OCI-LY7 (cell line): Measurements from ENCODE around the gene DSCAM. TPM values are rescaled to one million over a fixed set of nuclear protein-coding genes. Genes with fewer than 3 reads are reported as not detected.

Experiments used
- BruUV-seq: library from RNA; stranded (reverse); fragments of 400-500 nt; replicated peaks from 2 replicates; lab custom pipeline; 2021; lab: Mats Ljungman, UMichigan
- CTCF ChIA-PET: fragments of 300-600 bp; sonication (Branson Sonifier 250); formaldehyde crosslinking; loops from one replicate; lab custom pipeline; 2022; ENCODE audit warnings: antibody characterized with exemption; ENCODE audit not compliant: unreplicated experiment; lab: Charles Lee
- POLR2A ChIA-PET: fragments of 300-600 bp; sonication (Branson Sonifier 250); formaldehyde crosslinking; loops from one replicate; lab custom pipeline; 2022; ENCODE audit warnings: antibody characterized with exemption; lab: Charles Lee
- DNase-seq: peaks from one replicate; pipeline ENCODE4 v3.0.0-alpha.2; 2015; ENCODE audit warnings: low spot score
- H2AFZ ChIP-seq: fragments of 200-600 bp; sonication (generic), shearing (Covaris generic); 2 replicates; pipeline ENCODE4 v1.6.1; 2014; ENCODE audit warnings: mild to moderate bottlenecking, antibody characterized with exemption, low read length, moderate library complexity
- H3K27ac ChIP-seq: fragments of 200-600 bp; sonication (generic); 2 replicates; pipeline ENCODE4 v1.5.1; 2014; ENCODE audit warnings: mixed run types, low read depth, mild to moderate bottlenecking, moderate library complexity, low read length, inconsistent platforms; ENCODE audit not compliant: poor library complexity, severe bottlenecking
- H3K36me3 ChIP-seq: fragments of 200-600 bp; sonication (generic); 2 replicates; pipeline ENCODE4 v1.6.1; 2014; ENCODE audit warnings: mild to moderate bottlenecking, antibody characterized with exemption, low read length, moderate library complexity, mixed read lengths; ENCODE audit not compliant: insufficient read depth
- H3K4me1 ChIP-seq: fragments of 200-600 bp; sonication (generic); 2 replicates; pipeline ENCODE4 v1.5.1; 2014; ENCODE audit warnings: mild to moderate bottlenecking, low read length; ENCODE audit not compliant: insufficient read depth, poor library complexity, severe bottlenecking
- H3K4me2 ChIP-seq: fragments of 200-600 bp; sonication (generic); 2 replicates; pipeline ENCODE4 v1.6.1; 2014; ENCODE audit warnings: mild to moderate bottlenecking, low read length
- H3K4me3 ChIP-seq: fragments of 200-600 bp; sonication (generic); 2 replicates; pipeline ENCODE4 v1.5.1; 2014; ENCODE audit warnings: mild to moderate bottlenecking, low read depth, low read length; ENCODE audit not compliant: poor library complexity, severe bottlenecking
- H3K79me2 ChIP-seq: fragments of 200-600 bp; sonication (generic); 2 replicates; pipeline ENCODE4 v1.6.1; 2016; ENCODE audit warnings: low read depth, mild to moderate bottlenecking, low read length, moderate library complexity, mixed read lengths; ENCODE audit not compliant: insufficient read depth
- H3K9me2 ChIP-seq: fragments of 200-600 bp; sonication (generic); 2 replicates; pipeline ENCODE4 v1.6.1; 2016; ENCODE audit warnings: mild to moderate bottlenecking, low read length, mixed read lengths; ENCODE audit not compliant: insufficient read depth
- H3K9me3 ChIP-seq: fragments of 200-600 bp; sonication (generic); 2 replicates; pipeline ENCODE4 v1.6.1; 2014; ENCODE audit warnings: mild to moderate bottlenecking, mixed run types, low read length, mixed read lengths
- H4K20me1 ChIP-seq: fragments of 200-600 bp; sonication (generic); 2 replicates; pipeline ENCODE4 v1.6.1; 2014; ENCODE audit warnings: mild to moderate bottlenecking, antibody characterized with exemption, low read length, moderate library complexity, mixed read lengths; ENCODE audit not compliant: insufficient read depth
- CTCF ChIP-seq: fragments of 200-600 bp; sonication (generic); conservative IDR thresholded peaks from 2 replicates; pipeline ENCODE4 v1.5.1; 2014; ENCODE audit warnings: mild to moderate bottlenecking, antibody characterized with exemption, low read length, moderate library complexity, mixed read lengths
- EZH2phosphoT487 ChIP-seq: fragments of 200-600 bp; sonication (generic); IDR thresholded peaks from 2 replicates; pipeline ENCODE4 v1.6.1; 2018; ENCODE audit warnings: low read depth, borderline replicate concordance, mild to moderate bottlenecking, mixed run types, antibody characterized with exemption, low read length, moderate library complexity, mixed read lengths
- intact Hi-C: fragments of 100-400 bp; cut with micrococcal nuclease; formaldehyde crosslinking; loops from one replicate; pipeline ENCODE4 v1.10.0; 2022; ENCODE audit not compliant: unreplicated experiment
- total RNA-seq, 2 experiments: library from RNA; depleted of rRNA in 1 of 2; stranded (reverse); fragments of >200 nt in 1 of 2; shearing (Covaris generic) in 1 of 2; gene quantifications; 2 replicates each; pipeline ENCODE4 v1.2.3, GENCODE V29; 2014 to 2022

Gene DSCAM
- total RNA-seq, 2 experiments from 2014 or later = not detected

GRCh38 chr21:40754466-40754865 lies 92.5 kb downstream of the DSCAM start:
- H3K4me1 ChIP-seq = no peaks in the 10 kb centered on the region
- no peaks in the 10 kb centered on the region for H3K9me2 ChIP-seq
- no peak overlapping the region for H2AFZ ChIP-seq
- H3K36me3 ChIP-seq = no peaks in the 10 kb centered on the region
- BruUV-seq = no TSS peak
- DNase-seq = no peak
- CTCF ChIA-PET = no interaction called here
- no peaks in the 10 kb centered on the region for H4K20me1 ChIP-seq
- no peak overlapping the region for H3K4me2 ChIP-seq
- POLR2A ChIA-PET = interaction anchor here (0.7 kb wide), 1 partner anchor 924 kb away, joined by 3 read pairs; no protein-coding TSS in a partner anchor
- intact Hi-C loops = no loop called here
- no peak for TF ChIP-seq CTCF
- TF ChIP-seq EZH2phosphoT487 = no peak
- H3K9me3 ChIP-seq = no peaks in the 10 kb centered on the region
- no peak overlapping the region for H3K4me3 ChIP-seq
- no peak overlapping the region for H3K27ac ChIP-seq
- H3K79me2 ChIP-seq = no peaks in the 10 kb centered on the region

GRCh38 chr21:40753756-40754155 lies 93.2 kb downstream of the DSCAM start:
- Histone ChIP-seq H3K9me2 (no peaks in the 10 kb centered on the region), H3K27ac (no peak overlapping the region), H4K20me1 (no peaks in the 10 kb centered on the region), H3K9me3 (0 out of 2 replicates have a peak, but pooled peaks cover 3% of the 10 kb centered on the region), H3K4me2 (no peak overlapping the region), H2AFZ (no peak overlapping the region), H3K4me3 (no peak overlapping the region), H3K4me1 (no peaks in the 10 kb centered on the region), H3K79me2 (no peaks in the 10 kb centered on the region), H3K36me3 (no peaks in the 10 kb centered on the region)
- TF ChIP-seq CTCF (no peak), EZH2phosphoT487 (no peak)
- DNase-seq = no peak
- intact Hi-C loops = no loop called here
- ChIA-PET CTCF (no interaction called here), POLR2A (no interaction called here)
- BruUV-seq = no TSS peak

GRCh38 chr21:40752125-40752524 lies 94.8 kb downstream of the DSCAM start:
- H2AFZ ChIP-seq = no peak overlapping the region
- no peaks in the 10 kb centered on the region for H3K79me2 ChIP-seq
- no TSS peak for BruUV-seq
- CTCF ChIA-PET = no interaction called here
- H3K4me3 ChIP-seq = no peak overlapping the region
- 0 out of 2 replicates have a peak, but pooled peaks cover 6% of the 10 kb centered on the region for H3K9me3 ChIP-seq
- TF ChIP-seq CTCF (no peak), EZH2phosphoT487 (no peak)
- H3K4me2 ChIP-seq = no peak overlapping the region
- H4K20me1 ChIP-seq = no peaks in the 10 kb centered on the region
- no peak overlapping the region for H3K27ac ChIP-seq
- POLR2A ChIA-PET = no interaction called here
- no peaks in the 10 kb centered on the region for H3K36me3 ChIP-seq
- no peak for DNase-seq
- H3K4me1 ChIP-seq = no peaks in the 10 kb centered on the region
- intact Hi-C loops = no loop called here
- H3K9me2 ChIP-seq = no peaks in the 10 kb centered on the region
